KMS-11 (cell line): ENCODE data around the gene SETMAR.

ENCODE experiments used
- H2AFZ ChIP-seq: fragments of 200-600 bp; sonication (generic); 2 replicates; pipeline ENCODE4 v1.6.1; 2016; ENCODE audit warnings: antibody characterized with exemption, mixed run types, low read depth
- H3K27ac ChIP-seq: fragments of 200-600 bp; sonication (generic); 2 replicates; pipeline ENCODE4 v1.6.1; 2016; ENCODE audit warnings: mild to moderate bottlenecking, mixed run types
- H3K27me3 ChIP-seq: fragments of 200-600 bp; sonication (generic); 2 replicates; pipeline ENCODE4 v1.6.1; 2017; ENCODE audit warnings: mild to moderate bottlenecking, low read depth, mixed run types, moderate library complexity; ENCODE audit not compliant: insufficient read depth
- H3K36me3 ChIP-seq: fragments of 200-600 bp; sonication (generic); 2 replicates; pipeline ENCODE4 v1.6.1; 2017; ENCODE audit warnings: mild to moderate bottlenecking, mixed run types; ENCODE audit not compliant: insufficient read depth
- H3K4me1 ChIP-seq: fragments of 200-600 bp; sonication (generic); 2 replicates; pipeline ENCODE4 v1.6.1; 2016; ENCODE audit warnings: mild to moderate bottlenecking, low read depth, mixed run types; ENCODE audit not compliant: poor library complexity, severe bottlenecking
- H3K4me2 ChIP-seq: fragments of 200-600 bp; sonication (generic); 2 replicates; pipeline ENCODE4 v1.7.0; 2016; ENCODE audit warnings: mild to moderate bottlenecking, mixed run types
- H3K4me3 ChIP-seq: fragments of 200-600 bp; sonication (generic); IDR thresholded peaks from 2 replicates; pipeline ENCODE4 v1.6.1; 2017; ENCODE audit warnings: low read depth, low read length, mixed read lengths; ENCODE audit not compliant: insufficient read depth
- H3K79me2 ChIP-seq: fragments of 200-600 bp; sonication (generic); 2 replicates; pipeline ENCODE4 v1.6.1; 2016; ENCODE audit warnings: low read depth, mixed run types; ENCODE audit not compliant: insufficient read depth
- H3K9ac ChIP-seq: fragments of 200-600 bp; sonication (generic); 2 replicates; pipeline ENCODE4 v1.6.1; 2016; ENCODE audit warnings: mild to moderate bottlenecking, mixed run types
- H4K20me1 ChIP-seq: fragments of 200-600 bp; sonication (generic); 2 replicates; pipeline ENCODE4 v1.6.1; 2016; ENCODE audit warnings: mild to moderate bottlenecking, mixed run types; ENCODE audit not compliant: insufficient read depth
- CTCF ChIP-seq: fragments of 200-600 bp; sonication (generic); conservative IDR thresholded peaks from 2 replicates; pipeline ENCODE4 v1.6.1; 2017; ENCODE audit warnings: low read depth, mild to moderate bottlenecking, antibody characterized with exemption, low read length, moderate library complexity, mixed read lengths

Gene SETMAR

DNA sequence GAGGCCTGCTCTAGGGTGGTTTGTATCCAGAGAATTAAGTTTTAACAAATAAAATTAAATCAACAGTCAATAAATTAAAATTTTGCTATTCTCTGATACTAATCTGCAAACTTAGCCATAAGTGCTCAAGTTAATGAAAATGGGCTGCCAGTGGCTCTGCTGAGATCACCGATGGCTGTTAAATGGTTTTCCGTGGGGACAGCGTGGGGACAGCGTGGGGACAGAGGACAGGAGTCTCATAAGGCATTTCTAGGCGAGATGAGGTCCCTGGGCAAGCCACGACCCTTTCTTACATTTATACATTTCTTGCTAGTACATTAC is 53.0 kb downstream of the SETMAR start:
- TF ChIP-seq CTCF, result no peak
- H3K79me2 ChIP-seq, result no peaks in the 10 kb centered on the region
- H3K27me3 ChIP-seq, result no peaks in the 10 kb centered on the region
- H3K27ac ChIP-seq, result no peak overlapping the region
- H3K9ac ChIP-seq, result no peak overlapping the region
- no peak overlapping the region for H3K4me3 ChIP-seq
- H3K4me1 ChIP-seq, result no peaks in the 10 kb centered on the region
- no peak overlapping the region for H3K4me2 ChIP-seq
- no peaks in the 10 kb centered on the region for H3K36me3 ChIP-seq
- no peaks in the 10 kb centered on the region for H4K20me1 ChIP-seq
- H2AFZ ChIP-seq, result no peak overlapping the region

- Histone ChIP-seq H2AFZ (no peak overlapping the region), H3K27ac (no peak overlapping the region), H3K9ac (no peak overlapping the region), H3K4me3 (no peak overlapping the region), H3K79me2 (no peaks in the 10 kb centered on the region), H3K36me3 (no peaks in the 10 kb centered on the region), H3K4me2 (no peak overlapping the region), H3K27me3 (no peaks in the 10 kb centered on the region), H4K20me1 (no peaks in the 10 kb centered on the region), H3K4me1 (no peaks in the 10 kb centered on the region)
- TF ChIP-seq CTCF, result no peak
Observed at GRCh38 chr3:4356546-4357410, 53.6 kb downstream of the SETMAR start.

- no peaks in the 10 kb centered on the region for H4K20me1 ChIP-seq
Observed at GRCh38 chr3:4358273-4358672, 55.1 kb downstream of the SETMAR start.

GRCh38 chr3:4359805-4360502 is 56.8 kb downstream of the SETMAR start:
- no peak overlapping the region for H3K4me3 ChIP-seq
- H3K9ac ChIP-seq, result no peak overlapping the region
- H3K27ac ChIP-seq, result no peak overlapping the region
- H3K4me1 ChIP-seq, result no peaks in the 10 kb centered on the region
- no peak for TF ChIP-seq CTCF
- H2AFZ ChIP-seq, result no peak overlapping the region
- no peaks in the 10 kb centered on the region for H4K20me1 ChIP-seq
- no peak overlapping the region for H3K4me2 ChIP-seq
- H3K79me2 ChIP-seq, result no peaks in the 10 kb centered on the region
- H3K27me3 ChIP-seq, result no peaks in the 10 kb centered on the region
- no peaks in the 10 kb centered on the region for H3K36me3 ChIP-seq

More at GRCh38 chr3:4358273-4358672, 55.1 kb downstream of the SETMAR start:
- Histone ChIP-seq H3K27me3 (no peaks in the 10 kb centered on the region), H3K27ac (no peak overlapping the region), H3K4me1 (no peaks in the 10 kb centered on the region), H3K36me3 (no peaks in the 10 kb centered on the region), H3K4me2 (no peak overlapping the region), H2AFZ (no peak overlapping the region), H3K9ac (no peak overlapping the region), H3K79me2 (no peaks in the 10 kb centered on the region), H3K4me3 (no peak overlapping the region)
- no peak for TF ChIP-seq CTCF
